ENCODE results near the gene TBCE.

DNA sequence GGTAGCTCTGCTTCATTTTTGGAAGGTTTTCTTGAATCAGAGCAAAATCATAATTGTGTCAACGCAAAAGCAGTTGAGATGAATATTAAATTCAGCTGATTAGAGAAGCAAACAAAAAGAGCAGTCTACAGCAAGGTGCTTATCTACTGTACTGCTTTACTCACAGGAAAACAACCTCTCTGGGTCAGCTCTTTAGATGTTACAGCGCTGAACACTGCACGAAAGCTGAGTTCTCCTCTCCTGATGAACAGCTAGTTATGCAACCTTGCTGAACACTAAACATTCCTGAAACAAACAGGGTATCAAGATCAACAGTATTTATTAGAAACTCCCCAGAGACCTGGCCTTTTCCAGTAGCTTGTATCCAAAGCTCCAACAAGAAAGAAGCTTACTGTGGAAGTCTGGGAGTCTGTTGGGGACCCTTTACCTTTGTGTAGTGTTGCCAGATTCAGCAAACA is 41.3 kb downstream of the TBCE start:
- no peak for TF ChIP-seq EZH2 (IDR thresholded peaks at IDR 0.05; ENCODE audit: insufficient read depth, poor library complexity, severe bottlenecking)
- no peak for TF ChIP-seq EZH2phosphoT487 (IDR thresholded peaks at IDR 0.05; ENCODE audit: insufficient read depth, low read depth)
